ENCODE data around the gene CFAP65. TPM values are rescaled to one million over a fixed set of nuclear protein-coding genes. Genes with fewer than 3 reads are reported as not detected.

The CFAP65 gene
- total and polyA plus RNA-seq, 9 of the 15 experiments (the other 6 are each of a cell fraction or from before 2014, with no cell fraction given): not detected

GRCh38 chr2:218962859-218963492, 78.3 kb downstream of the CFAP65 start (continued):
- TF ChIP-seq PATZ1 (CRISPR knock-in tag; IDR thresholded peaks at IDR 0.05; ENCODE audit: borderline replicate concordance) (no peak), ZNF699 (CRISPR knock-in tag; IDR thresholded peaks at IDR 0.05; ENCODE audit: insufficient replicate concordance) (no peak), ETV5 (CRISPR knock-in tag; IDR thresholded peaks at IDR 0.05; ENCODE audit: low read depth) (0 out of 2 replicates have a peak, but pooled peaks have one; percentile 20), AFF1 (IDR thresholded peaks at IDR 0.05; ENCODE audit: low read depth in 1 of 2, partially characterized antibody in 2 of 2) (peak in 1 of 2 experiments; percentile 90), ATF1 (CRISPR knock-in tag; IDR thresholded peaks at IDR 0.05) (no peak), ATF1 (tag; IDR thresholded peaks at IDR 0.05) (peak; percentile 53), ZBTB7A (IDR thresholded peaks at IDR 0.05; ENCODE audit: borderline replicate concordance, control insufficient read depth, low read depth, low read length) (peak; percentile 62; the same call in 1 of the 2 replicates), ZNF584 (CRISPR knock-in tag; IDR thresholded peaks at IDR 0.05; ENCODE audit: low read depth) (0 out of 2 replicates have a peak, but pooled peaks have one; percentile 22), ZBTB33 (CRISPR knock-in tag; IDR thresholded peaks at IDR 0.05) (peak; percentile 68; the same call in 1 of the 2 replicates), CXXC5 (CRISPR knock-in tag; IDR thresholded peaks at IDR 0.05) (peak; percentile 41; the same call in 1 of the 2 replicates), NCOA6 (IDR thresholded peaks at IDR 0.05) (0 out of 2 replicates have a peak, but pooled peaks have one; percentile 37), HOXB6 (CRISPR knock-in tag; IDR thresholded peaks at IDR 0.05; ENCODE audit: borderline replicate concordance) (no peak), ZNF511 (CRISPR knock-in tag; IDR thresholded peaks at IDR 0.05) (peak; percentile 95), STAG1 (CRISPR knock-in tag; IDR thresholded peaks at IDR 0.05; ENCODE audit: borderline replicate concordance) (0 out of 2 replicates have a peak, but pooled peaks have one; percentile 10), IFI16 (CRISPR knock-in tag; IDR thresholded peaks at IDR 0.05) (no peak), FOXP1 (CRISPR knock-in tag; IDR thresholded peaks at IDR 0.05) (peak; percentile 45; the same call in 1 of the 2 replicates), KAT2B (IDR thresholded peaks at IDR 0.05; ENCODE audit: low read depth, low read length) (no peak)

Measured in K562 (cell line).